Cardiac septum (tissue), 1 donor: ENCODE measurements around the gene COL5A3. TPM values are rescaled to one million over a fixed set of nuclear protein-coding genes. Genes with fewer than 3 reads are reported as not detected.
"Not testable (repeated sequence)": the region's sequence is repeated elsewhere in the genome, so short reads cannot be mapped to it uniquely, and the experiment has no call there.

Experiments used
- DNase-seq: peaks from one replicate; pipeline ENCODE4 v3.0.0-alpha.2; 2020; ENCODE audit warnings: low spot score
- intact Hi-C: fragments of 100-400 bp; cut with DNase I; formaldehyde crosslinking; loops from one replicate; pipeline ENCODE4 v1.14.0; 2022
- total RNA-seq: library from RNA; stranded (reverse); fragmentation: NEBNext Ultra II Directional; extraction: Animal tissue kit (Norgen Biotek cat#: 25700); gene quantifications from one replicate; pipeline ENCODE4 v1.2.1, GENCODE V29; 2021
- donor health status: DM: no; HTN: no; CAD: no.

Gene COL5A3
- total RNA-seq, 1 donor from 2014 or later = 8.9 TPM

- no peak for DNase-seq
- intact Hi-C loops = loop anchor here (5.0 kb wide), 1 partner anchor 80 kb away; no protein-coding TSS in a partner anchor
These were observed 62.9 kb downstream of the COL5A3 start for GRCh38 chr19:9947441-9947840.

DNA sequence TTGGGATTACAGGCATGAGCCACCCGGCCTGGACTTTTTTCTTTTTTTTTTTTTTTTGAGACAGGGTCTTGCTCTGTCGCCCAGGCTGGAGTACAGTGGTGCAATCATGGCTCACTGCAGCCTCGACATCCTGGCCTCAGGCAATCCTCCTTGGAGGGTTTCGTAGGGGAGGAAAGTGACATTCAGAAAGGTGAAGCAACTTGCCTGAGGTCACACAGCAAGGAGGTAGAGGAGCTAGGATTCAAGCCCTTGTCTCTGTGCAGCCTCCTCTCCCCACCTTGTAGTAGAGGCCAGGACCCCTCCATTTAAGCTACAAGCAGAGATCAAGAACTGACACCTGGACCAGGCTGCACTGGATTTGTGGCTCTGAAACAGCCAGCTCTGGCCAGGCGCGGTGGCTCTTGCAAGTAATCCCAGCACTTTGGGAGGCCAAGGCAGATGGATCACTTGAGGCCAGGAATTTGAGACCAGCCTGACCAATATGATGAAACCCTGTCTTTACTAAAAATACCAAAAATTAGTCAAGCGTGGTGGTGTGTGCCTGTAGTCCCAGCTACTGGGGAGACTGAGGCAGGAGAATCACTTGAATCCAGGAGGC is 63.7 kb downstream of the COL5A3 start:
- DNase-seq = not testable (repeated sequence)
- intact Hi-C loops = loop anchor here (5.0 kb wide), 1 partner anchor 81 kb away; no protein-coding TSS in a partner anchor

DNA sequence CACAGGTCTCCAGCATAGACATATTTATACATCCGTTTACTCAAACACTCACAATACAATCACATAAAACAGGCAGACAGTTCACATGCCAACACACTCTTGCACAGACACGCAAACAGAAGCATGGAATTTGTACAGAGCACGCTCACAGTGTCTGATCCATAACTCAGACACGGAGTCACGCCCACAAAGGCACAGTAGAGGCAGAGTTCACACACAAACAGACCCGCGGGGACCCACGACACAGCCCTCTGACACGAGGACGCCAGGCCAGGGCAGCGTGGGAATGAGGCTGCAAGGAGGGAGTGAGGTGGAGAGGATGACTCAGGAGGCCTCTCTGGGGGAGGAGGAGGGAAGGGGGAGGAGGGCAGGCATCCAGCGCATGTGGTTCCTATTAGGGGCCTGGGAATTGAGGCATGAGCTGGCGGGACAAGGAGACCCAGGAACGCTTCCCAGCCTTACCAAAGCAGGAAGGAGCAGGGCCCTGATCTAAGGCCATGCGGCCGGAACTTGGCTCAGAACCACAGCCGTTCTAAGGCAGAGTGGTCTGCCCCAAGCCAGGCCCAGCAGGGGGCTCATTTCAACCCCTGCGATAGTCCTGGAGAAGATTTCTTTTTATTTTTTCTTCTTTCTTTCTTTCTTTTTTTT is 64.9 kb downstream of the COL5A3 start:
- intact Hi-C loops = loop anchor here (1.0 to 5.0 kb wide), 3 partner anchors 41 to 82 kb away; no protein-coding TSS in a partner anchor
- DNase-seq = peak; percentile 89

GRCh38 chr19:9943744-9944143 is 66.6 kb downstream of the COL5A3 start:
- intact Hi-C loops = loop anchor here (2.0 kb wide), 1 partner anchor 43 kb away; no protein-coding TSS in a partner anchor
- no peak for DNase-seq

- intact Hi-C loops = no loop called here
- DNase-seq = no peak
These were observed 68.6 kb downstream of the COL5A3 start for GRCh38 chr19:9941671-9942070.

DNA sequence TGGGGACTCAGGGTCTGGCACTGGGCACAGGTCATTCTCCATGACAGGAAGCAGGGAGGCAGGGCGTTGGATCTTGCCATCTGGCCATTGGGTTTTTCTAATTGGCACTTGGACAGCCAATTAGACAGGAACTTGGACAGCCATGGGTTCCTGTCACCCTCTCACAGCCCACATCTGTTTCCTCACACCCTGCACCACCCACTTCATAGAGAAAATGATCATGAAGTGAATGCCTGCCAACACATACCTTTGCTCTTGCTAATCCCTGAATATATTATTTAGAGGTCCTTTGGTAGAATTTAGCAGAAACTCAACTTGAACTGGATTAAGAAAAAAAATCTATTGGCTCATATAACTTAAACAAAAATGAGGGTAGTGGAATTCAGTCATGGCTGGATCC is 69.1 kb downstream of the COL5A3 start:
- intact Hi-C loops = no loop called here
- DNase-seq = no peak

DNA sequence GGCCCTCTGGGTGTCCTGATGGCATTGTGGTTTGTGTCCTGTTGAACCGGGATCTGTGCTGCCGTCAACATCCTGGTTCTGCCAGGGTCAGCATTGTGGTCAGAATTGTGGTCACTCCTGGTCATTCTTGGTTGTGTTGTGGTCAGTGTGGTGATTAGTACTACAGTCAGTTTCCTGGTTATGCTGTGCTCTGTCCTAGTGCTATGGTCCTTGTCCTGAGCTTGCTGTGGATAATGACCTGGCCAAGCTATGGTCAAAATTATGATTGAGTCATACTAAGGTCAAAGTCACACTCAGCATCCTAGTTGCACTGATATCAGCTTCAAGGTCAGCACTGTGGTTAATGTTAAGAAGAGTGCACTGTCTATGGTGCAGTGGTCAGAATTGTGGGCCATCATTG is 69.5 kb downstream of the COL5A3 start:
- intact Hi-C loops = no loop called here
- DNase-seq = no peak

DNA sequence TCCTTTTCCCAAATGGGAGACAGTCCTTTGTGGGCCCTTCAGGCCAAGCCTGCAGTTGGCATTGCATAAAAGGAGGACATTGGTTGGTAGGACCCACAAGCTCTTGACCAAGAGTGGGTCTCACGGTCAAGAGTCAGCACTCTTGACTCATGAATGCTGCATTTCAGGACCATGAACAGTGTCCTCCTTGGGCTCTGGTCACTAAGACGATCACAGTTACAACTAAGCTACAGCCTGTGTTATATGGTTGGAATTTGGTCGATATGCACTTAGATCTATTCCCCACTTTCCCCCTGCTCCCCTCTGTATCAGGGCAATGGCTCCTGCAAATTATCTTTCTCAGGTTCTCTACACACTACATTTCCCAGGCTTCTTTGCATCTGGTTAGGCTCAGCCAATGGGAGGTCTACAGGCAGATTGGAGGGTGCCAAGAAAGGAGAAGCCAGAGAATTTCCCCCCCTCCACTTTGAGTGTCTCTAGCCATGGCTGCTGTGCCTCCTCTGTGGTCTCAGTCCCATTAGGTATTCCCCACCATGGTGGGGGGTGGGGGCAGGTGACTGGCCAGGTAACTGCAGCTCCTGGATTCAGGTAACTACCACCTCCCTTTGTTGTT is 70.9 kb downstream of the COL5A3 start:
- DNase-seq = no peak
- intact Hi-C loops = loop anchor here (10.0 kb wide), 2 partner anchors 175 to 445 kb away; partner anchors contain the start of genes EIF3G, P2RY11 and TYK2

- intact Hi-C loops = loop anchor here (10.0 kb wide), 2 partner anchors 178 to 448 kb away; partner anchors contain the start of genes EIF3G, P2RY11 and TYK2
- no peak for DNase-seq
These were observed 73.3 kb downstream of the COL5A3 start for GRCh38 chr19:9937001-9937411.

GRCh38 chr19:9936326-9937000 is 73.8 kb downstream of the COL5A3 start, which contains the start of gene OLFM2:
Gene OLFM2 (minus strand): TSS chr19:9936515. CDS start chr19:9936366, 149 bp downstream.
- intact Hi-C loops = loop anchor here (10.0 kb wide), 2 partner anchors 178 to 448 kb away; partner anchors contain the start of genes EIF3G, P2RY11 and TYK2
- DNase-seq = no peak

- intact Hi-C loops = loop anchor here (2.0 to 10.0 kb wide), 3 partner anchors 91 to 449 kb away; partner anchors contain the start of genes EIF3G, P2RY11 and TYK2
- DNase-seq = no peak
These were observed 74.6 kb downstream of the COL5A3 start for GRCh38 chr19:9935506-9936325.

DNA sequence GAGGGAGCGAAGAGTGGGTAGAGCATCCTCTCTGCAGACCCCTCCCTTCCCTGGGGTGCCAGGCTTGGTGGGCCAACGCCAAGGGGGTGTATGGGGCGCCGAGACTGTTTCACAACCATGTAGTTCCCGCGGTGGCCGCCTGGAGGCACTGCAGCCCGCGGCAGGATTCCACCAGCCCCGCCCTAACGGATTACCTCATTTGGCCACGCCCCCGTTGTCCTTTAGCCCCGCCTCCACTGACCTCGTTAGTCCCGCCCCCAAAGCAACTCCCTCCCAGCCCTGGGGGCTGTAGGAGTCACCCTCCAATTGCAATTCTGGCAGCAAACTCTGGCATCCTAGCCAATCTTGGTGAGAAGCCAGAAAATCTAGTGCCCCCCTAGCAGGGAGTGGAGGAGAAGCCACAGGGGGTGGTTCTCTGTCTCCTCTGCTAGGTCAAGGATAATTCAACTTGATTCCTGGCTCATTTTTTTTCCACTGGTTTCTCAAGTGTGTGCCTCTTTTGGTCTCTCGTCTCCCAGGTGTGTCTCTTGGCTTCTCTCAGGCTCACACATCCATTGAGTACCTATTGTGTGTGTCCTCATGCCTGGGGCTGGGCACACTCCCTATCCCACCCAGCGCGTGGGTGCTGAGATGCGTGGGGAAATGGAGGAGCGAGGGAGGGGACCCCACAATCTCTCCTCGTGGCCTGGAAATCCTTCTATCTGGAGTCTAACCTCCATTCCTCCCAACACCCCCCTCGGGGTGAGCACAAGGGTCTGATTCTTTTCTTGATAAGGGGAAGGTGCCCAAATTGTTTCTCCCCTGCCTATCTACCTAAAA is 76.0 kb downstream of the COL5A3 start:
- no peak for DNase-seq
- intact Hi-C loops = loop anchor here (2.0 to 10.0 kb wide), 5 partner anchors 73 to 450 kb away; partner anchors contain the start of genes EIF3G, MRPL4, P2RY11 and TYK2

- intact Hi-C loops = loop anchor here (5.0 to 10.0 kb wide), 4 partner anchors 74 to 452 kb away; partner anchors contain the start of genes EIF3G, MRPL4, P2RY11 and TYK2
- DNase-seq = no peak
These were observed 77.5 kb downstream of the COL5A3 start for GRCh38 chr19:9932835-9933234.

DNA sequence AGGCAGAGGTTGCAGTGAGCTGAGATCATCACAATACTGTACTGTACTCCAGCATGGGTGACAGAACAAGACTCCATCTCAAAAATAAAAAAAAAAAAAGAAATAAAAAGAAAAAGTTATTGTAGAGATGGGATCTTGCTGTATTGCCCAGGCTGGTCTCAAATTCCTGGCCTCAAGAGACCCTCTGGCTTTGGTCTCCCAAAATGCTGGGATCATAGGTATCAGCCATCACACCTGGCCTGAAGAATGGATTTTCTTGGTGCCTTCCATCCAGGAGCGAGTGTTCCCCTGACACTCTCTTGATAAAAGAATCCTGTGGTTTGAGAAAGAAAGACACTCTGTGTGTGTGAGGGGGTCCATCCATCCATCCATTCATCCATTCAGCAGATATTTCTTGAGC is 78.7 kb downstream of the COL5A3 start:
- no peak for DNase-seq
- intact Hi-C loops = loop anchor here (5.0 to 10.0 kb wide), 4 partner anchors 76 to 453 kb away; partner anchors contain the start of genes EIF3G, MRPL4, P2RY11 and TYK2

GRCh38 chr19:9923440-9923839 is 86.9 kb downstream of the COL5A3 start:
- no peak for DNase-seq
- intact Hi-C loops = no loop called here

DNA sequence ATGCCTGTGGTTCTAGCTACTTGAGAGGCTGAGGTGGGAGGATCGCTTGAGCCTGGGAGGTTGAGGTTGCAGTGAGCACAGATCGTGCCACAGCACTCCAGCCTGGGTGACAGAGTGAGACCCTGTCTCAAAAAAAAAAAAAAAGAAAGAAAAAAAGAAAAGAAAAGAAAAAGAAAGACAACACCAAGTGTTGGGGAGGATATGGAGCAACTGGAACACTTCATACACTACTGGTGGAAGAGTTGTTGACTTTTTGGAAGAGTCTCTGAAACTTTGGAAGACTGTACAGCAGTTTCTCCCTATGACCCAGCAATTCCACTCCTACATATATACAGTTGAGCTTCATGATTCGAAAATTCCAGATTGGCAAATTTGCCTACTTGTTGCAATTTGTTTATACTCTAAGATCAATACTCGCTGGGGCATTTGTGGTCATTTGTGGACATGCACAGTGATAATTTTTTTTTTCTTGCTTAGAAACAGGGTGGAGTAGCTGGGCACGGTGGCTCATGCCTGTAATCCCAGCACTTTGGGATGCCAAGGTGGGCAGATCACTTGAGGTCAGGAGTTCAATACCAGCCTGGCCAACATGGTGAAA is 87.4 kb downstream of the COL5A3 start:
- DNase-seq, intact Hi-C loops: not testable (repeated sequence)

- intact Hi-C loops = no loop called here
- DNase-seq = no peak
These were observed 93.0 kb downstream of the COL5A3 start for GRCh38 chr19:9917321-9917720.
